Measurements from ENCODE around the gene USP9Y. TPM values are rescaled to one million over a fixed set of nuclear protein-coding genes. Genes with fewer than 3 reads are reported as not detected.

The USP9Y gene
- total and polyA plus RNA-seq, 10 of the 15 experiments (the other 5 are each of a cell fraction or from before 2014, with no cell fraction given) = 0.08 TPM; not detected in 9

DNA sequence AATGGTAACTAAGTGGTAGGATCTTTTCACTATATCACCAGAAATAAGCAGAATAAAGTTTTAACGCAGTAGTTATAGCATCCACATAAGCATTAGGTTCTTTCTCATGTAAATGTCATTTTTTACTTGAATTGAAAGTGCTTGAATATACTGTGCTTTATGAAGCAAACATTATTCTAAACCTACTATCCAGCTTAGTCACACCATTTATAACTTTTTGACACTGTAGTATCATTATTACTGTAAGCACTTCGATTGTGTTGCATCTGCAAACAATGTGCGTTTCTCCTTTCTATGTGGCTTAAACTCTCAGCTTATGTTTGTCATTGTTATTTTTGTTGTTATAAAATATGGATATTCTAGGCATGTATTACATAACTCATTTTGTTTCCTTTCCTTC is 132.3 kb downstream of the USP9Y start:
- no peaks in the 10 kb centered on the region for H3K4me1 ChIP-seq (ENCODE audit: control insufficient read depth, insufficient read depth, low read length)
- H3K27ac ChIP-seq (ENCODE audit: control insufficient read depth, insufficient read depth) = no peak overlapping the region
- WGBS (ENCODE audit: insufficient coverage, insufficient replicate concordance, low lambda C conversion rate, missing lambda C conversion rate) = no CpG with 5 or more reads among the region's 3 CpGs
- H3K9ac ChIP-seq (ENCODE audit: control insufficient read depth, insufficient read depth, low read length) = no peak overlapping the region
- H3K79me2 ChIP-seq (ENCODE audit: control insufficient read depth, insufficient read depth, low read length) = no peaks in the 10 kb centered on the region
- FAIRE-seq = no peak
- no peak overlapping the region for H3K4me2 ChIP-seq (ENCODE audit: control insufficient read depth, insufficient read depth)
- in situ Hi-C loops (cut with MboI) = no loop called here
- no peaks in the 10 kb centered on the region for H3K9me3 ChIP-seq (replicated peaks; ENCODE audit: control insufficient read depth, insufficient read depth, low read length)
- BruUV-seq (replicated peaks) = no TSS peak
- H4K20me1 ChIP-seq (ENCODE audit: control insufficient read depth, insufficient read depth) = no peaks in the 10 kb centered on the region
- DNase-seq (ENCODE audit: low read depth, low spot score) = no peak
- ChIA-PET RAD21 (ENCODE audit: unreplicated experiment) (no interaction called here), CTCF (no interaction called here), SMC1A (ENCODE audit: uncharacterized antibody, unreplicated experiment) (no interaction called here), POLR2A (no interaction called here)
- TF ChIP-seq NR2C2 (IDR thresholded peaks at IDR 0.05; ENCODE audit: borderline replicate concordance, control insufficient read depth, insufficient read length, low read depth) (no peak), HDAC2 (IDR thresholded peaks at IDR 0.05) (no peak), RUNX3 (IDR thresholded peaks at IDR 0.05; ENCODE audit: low read length) (no peak), ELK1 (IDR thresholded peaks at IDR 0.05; ENCODE audit: low read depth, low read length) (no peak), LARP7 (IDR thresholded peaks at IDR 0.05) (no peak), HSF1 (IDR thresholded peaks at IDR 0.05; ENCODE audit: low read depth, low read length) (no peak), MLLT1 (IDR thresholded peaks at IDR 0.05) (no peak), TARDBP (IDR thresholded peaks at IDR 0.05; ENCODE audit: borderline replicate concordance) (no peak), NFIC (IDR thresholded peaks at IDR 0.05; ENCODE audit: low read depth, low read length) (no peak), NFYB (IDR thresholded peaks at IDR 0.05; ENCODE audit: insufficient read depth, low read depth, low read length) (no peak), STAT3 (IDR thresholded peaks at IDR 0.05; ENCODE audit: low read depth, low read length) (no peak), RAD51 (IDR thresholded peaks at IDR 0.05) (no peak), KLF5 (IDR thresholded peaks at IDR 0.05; ENCODE audit: partially characterized antibody) (no peak), TCF7 (IDR thresholded peaks at IDR 0.05; ENCODE audit: borderline replicate concordance) (no peak), FOS (IDR thresholded peaks at IDR 0.05; ENCODE audit: borderline replicate concordance, extremely low read depth, insufficient read length) (no peak), BACH1 (IDR thresholded peaks at IDR 0.05; ENCODE audit: borderline replicate concordance) (no peak)
- H3K4me3 ChIP-seq = no peak overlapping the region
- H2AFZ ChIP-seq (ENCODE audit: control insufficient read depth, low read depth, low read length) = no peak overlapping the region
- H3K27me3 ChIP-seq (replicated peaks in 1 of 2; ENCODE audit: control insufficient read depth in 2 of 2, insufficient read depth in 2 of 2, low read length in 1 of 2) = no peaks in the 10 kb centered on the region
- H3K36me3 ChIP-seq (ENCODE audit: control insufficient read depth in 2 of 2, insufficient read depth in 2 of 2, low read length in 1 of 2) = no peaks in the 10 kb centered on the region
- intact Hi-C loops (cut with micrococcal nuclease; ENCODE audit: unreplicated experiment) = no loop called here
- ATAC-seq = no peak

All from GM12878 (cell line).